ENCODE results near the gene HMGB4.

The HMGB4 gene

DNA sequence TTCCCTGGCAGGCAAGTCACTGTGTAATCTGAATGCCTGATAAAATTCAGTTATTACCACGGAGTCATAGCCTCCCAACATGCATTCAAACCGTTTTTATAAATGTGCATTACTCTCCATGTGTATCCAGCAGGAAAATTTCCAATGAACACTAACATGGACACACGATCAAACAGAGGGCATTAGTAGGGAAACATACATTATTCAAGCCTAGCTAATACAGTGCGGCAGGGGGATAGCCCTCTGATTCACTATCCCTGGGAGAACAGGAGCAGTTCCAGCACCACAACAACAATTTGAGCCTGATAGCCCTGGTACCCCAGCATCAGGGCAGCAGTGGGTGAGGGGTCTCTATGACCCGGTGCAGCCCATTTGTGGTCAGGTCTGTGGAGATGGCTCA, 35.8 kb upstream of the HMGB4 start:
- no peak overlapping the region for H2BK120ac ChIP-seq (ENCODE audit: low read depth, low read length)
- H3K36me3 ChIP-seq (replicated peaks in 1 of 2; ENCODE audit: control insufficient read depth in 2 of 2, insufficient read depth in 2 of 2, low read length in 2 of 2), result no peaks in the 10 kb centered on the region
- no CpG with 5 or more reads among the region's 5 CpGs for WGBS, 2 donors (ENCODE audit: extremely low coverage in 2 of 2, insufficient read length in 2 of 2, insufficient replicate concordance in 1 of 2)
- H3K79me1 ChIP-seq (ENCODE audit: low read depth, low read length), result no peaks in the 10 kb centered on the region
- H3K18ac ChIP-seq (ENCODE audit: low read length), result no peak overlapping the region
- H3K14ac ChIP-seq (ENCODE audit: low read length), result no peak overlapping the region
- no peak overlapping the region for H2BK12ac ChIP-seq (ENCODE audit: low read length)
- H3K9ac ChIP-seq (ENCODE audit: low read depth, low read length, poor library complexity), result no peak overlapping the region
- no peak overlapping the region for H2BK15ac ChIP-seq (ENCODE audit: low read length)
- no peak overlapping the region for H2BK5ac ChIP-seq (ENCODE audit: low read length)
- H3K9me3 ChIP-seq (replicated peaks in 1 of 2; ENCODE audit: control insufficient read depth in 2 of 2, insufficient read depth in 1 of 2, low read depth in 1 of 2, low read length in 2 of 2), result peaks cover 0 to 4% of the 10 kb centered on the region in 2 donors
- no peak overlapping the region for H2AK5ac ChIP-seq (ENCODE audit: low read depth, low read length)
- no peaks in the 10 kb centered on the region for H3K4me1 ChIP-seq (ENCODE audit: control insufficient read depth in 2 of 2, insufficient read depth in 1 of 2, low read depth in 1 of 2, low read length in 2 of 2)
- H3K27ac ChIP-seq (replicated peaks; ENCODE audit: low read length), result no peak overlapping the region
- no peak overlapping the region for H2AFZ ChIP-seq (ENCODE audit: low read length)
- H3K4me2 ChIP-seq (ENCODE audit: insufficient read depth, low read length, poor library complexity, severe bottlenecking), result no peak overlapping the region
- H3K4me3 ChIP-seq (ENCODE audit: low read length in 2 of 2), result no peak overlapping the region
- no peak overlapping the region for H3K23ac ChIP-seq (ENCODE audit: low read depth, low read length, poor library complexity)
- no peak overlapping the region for H3K4ac ChIP-seq (ENCODE audit: low read length)
- no peak for DNase-seq (ENCODE audit: low spot score)
- H3K27me3 ChIP-seq (ENCODE audit: control insufficient read depth in 3 of 3, insufficient read depth in 3 of 3, low read depth in 1 of 3, low read length in 3 of 3), result no peaks in the 10 kb centered on the region
- H4K8ac ChIP-seq (ENCODE audit: low read depth, low read length), result no peak overlapping the region
- H4K91ac ChIP-seq (ENCODE audit: low read depth, low read length, poor library complexity), result no peak overlapping the region

DNA sequence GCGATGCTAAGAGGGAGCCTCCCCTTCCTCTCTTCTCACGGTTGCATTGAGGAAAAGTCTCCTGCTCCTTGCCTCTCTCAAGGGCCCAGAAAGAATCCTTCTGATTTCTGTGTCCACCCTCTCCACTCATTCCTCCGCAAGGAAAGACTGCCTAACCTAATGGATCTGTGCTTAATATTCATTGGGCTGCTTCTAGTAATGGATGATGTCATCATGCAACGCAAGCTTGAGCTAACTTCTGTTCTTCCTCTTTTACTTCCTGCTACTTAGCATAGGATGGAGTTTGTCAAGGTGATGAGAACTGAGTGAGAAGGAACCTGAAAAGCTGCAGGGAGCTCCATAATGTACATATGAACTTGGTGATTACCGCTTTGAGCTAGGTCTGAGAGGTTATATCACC, 35.2 kb upstream of the HMGB4 start:
- Histone ChIP-seq H3K4ac (ENCODE audit: low read length) (no peak overlapping the region), H2AK5ac (ENCODE audit: low read depth, low read length) (no peak overlapping the region), H4K91ac (ENCODE audit: low read depth, low read length, poor library complexity) (no peak overlapping the region), H3K9ac (ENCODE audit: low read depth, low read length, poor library complexity) (no peak overlapping the region), H4K8ac (ENCODE audit: low read depth, low read length) (no peak overlapping the region), H2BK12ac (ENCODE audit: low read length) (no peak overlapping the region), H2BK15ac (ENCODE audit: low read length) (no peak overlapping the region), H3K4me3 (ENCODE audit: low read length in 2 of 2) (no peak overlapping the region), H3K14ac (ENCODE audit: low read length) (no peak overlapping the region), H2AFZ (ENCODE audit: low read length) (no peak overlapping the region), H3K36me3 (replicated peaks in 1 of 2; ENCODE audit: control insufficient read depth in 2 of 2, insufficient read depth in 2 of 2, low read length in 2 of 2) (no peaks in the 10 kb centered on the region), H2BK5ac (ENCODE audit: low read length) (no peak overlapping the region), H3K4me1 (ENCODE audit: control insufficient read depth in 2 of 2, insufficient read depth in 1 of 2, low read depth in 1 of 2, low read length in 2 of 2) (no peaks in the 10 kb centered on the region), H3K4me2 (ENCODE audit: insufficient read depth, low read length, poor library complexity, severe bottlenecking) (no peak overlapping the region), H3K27ac (replicated peaks; ENCODE audit: low read length) (no peak overlapping the region), H2BK120ac (ENCODE audit: low read depth, low read length) (no peak overlapping the region), H3K9me3 (replicated peaks in 1 of 2; ENCODE audit: control insufficient read depth in 2 of 2, insufficient read depth in 1 of 2, low read depth in 1 of 2, low read length in 2 of 2) (peaks cover 0 to 4% of the 10 kb centered on the region in 2 donors), H3K79me1 (ENCODE audit: low read depth, low read length) (no peaks in the 10 kb centered on the region), H3K27me3 (ENCODE audit: control insufficient read depth in 3 of 3, insufficient read depth in 3 of 3, low read depth in 1 of 3, low read length in 3 of 3) (no peaks in the 10 kb centered on the region), H3K23ac (ENCODE audit: low read depth, low read length, poor library complexity) (no peak overlapping the region), H3K18ac (ENCODE audit: low read length) (no peak overlapping the region)
- no peak for DNase-seq (ENCODE audit: low spot score)
- WGBS, 2 donors (ENCODE audit: extremely low coverage in 2 of 2, insufficient read length in 2 of 2, insufficient replicate concordance in 1 of 2), result no CpG with 5 or more reads among the region's 5 CpGs

DNA sequence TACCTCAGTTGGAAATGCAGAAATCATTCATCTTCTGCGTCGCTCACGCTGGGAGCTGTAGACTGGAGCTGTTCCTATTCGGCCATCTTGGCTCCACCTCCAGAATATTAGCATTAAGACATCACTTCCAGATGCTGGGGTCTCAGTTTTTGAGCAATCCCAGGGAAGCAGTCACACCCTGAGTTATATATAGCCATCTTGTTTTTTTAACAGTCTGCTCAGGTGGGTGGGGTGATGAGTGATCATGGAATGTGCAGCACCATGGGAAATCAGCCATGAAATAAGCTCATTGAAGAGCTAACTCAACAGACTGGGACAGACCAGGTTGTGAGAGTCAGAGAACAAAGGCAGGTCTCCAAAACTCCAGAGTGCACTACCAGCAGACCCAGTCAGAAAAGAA, 27.0 kb upstream of the HMGB4 start:
- H3K4me1 ChIP-seq (ENCODE audit: control insufficient read depth in 2 of 2, insufficient read depth in 1 of 2, low read depth in 1 of 2, low read length in 2 of 2), result no peaks in the 10 kb centered on the region
- H3K9ac ChIP-seq (ENCODE audit: low read depth, low read length, poor library complexity), result no peak overlapping the region
- no peak overlapping the region for H2AFZ ChIP-seq (ENCODE audit: low read length)
- H4K8ac ChIP-seq (ENCODE audit: low read depth, low read length), result no peak overlapping the region
- DNase-seq (ENCODE audit: low spot score), result no peak
- H3K9me3 ChIP-seq (replicated peaks in 1 of 2; ENCODE audit: control insufficient read depth in 2 of 2, insufficient read depth in 1 of 2, low read depth in 1 of 2, low read length in 2 of 2), result peaks cover 0 to 5% of the 10 kb centered on the region in 2 donors
- no peak overlapping the region for H3K4me3 ChIP-seq (ENCODE audit: low read length in 2 of 2)
- H3K18ac ChIP-seq (ENCODE audit: low read length), result no peak overlapping the region
- H2BK5ac ChIP-seq (ENCODE audit: low read length), result no peak overlapping the region
- H3K14ac ChIP-seq (ENCODE audit: low read length), result no peak overlapping the region
- no peaks in the 10 kb centered on the region for H3K27me3 ChIP-seq (ENCODE audit: control insufficient read depth in 3 of 3, insufficient read depth in 3 of 3, low read depth in 1 of 3, low read length in 3 of 3)
- no peak overlapping the region for H2BK12ac ChIP-seq (ENCODE audit: low read length)
- no peak overlapping the region for H2BK15ac ChIP-seq (ENCODE audit: low read length)
- WGBS, 2 donors (ENCODE audit: extremely low coverage in 2 of 2, insufficient read length in 2 of 2, insufficient replicate concordance in 1 of 2), result no CpG with 5 or more reads among the region's 4 CpGs
- H3K4me2 ChIP-seq (ENCODE audit: insufficient read depth, low read length, poor library complexity, severe bottlenecking), result no peak overlapping the region
- H2AK5ac ChIP-seq (ENCODE audit: low read depth, low read length), result no peak overlapping the region
- no peaks in the 10 kb centered on the region for H3K79me1 ChIP-seq (ENCODE audit: low read depth, low read length)
- H3K27ac ChIP-seq (replicated peaks; ENCODE audit: low read length), result no peak overlapping the region
- no peak overlapping the region for H4K91ac ChIP-seq (ENCODE audit: low read depth, low read length, poor library complexity)
- H2BK120ac ChIP-seq (ENCODE audit: low read depth, low read length), result no peak overlapping the region
- H3K4ac ChIP-seq (ENCODE audit: low read length), result no peak overlapping the region
- H3K36me3 ChIP-seq (replicated peaks in 1 of 2; ENCODE audit: control insufficient read depth in 2 of 2, insufficient read depth in 2 of 2, low read length in 2 of 2), result no peaks in the 10 kb centered on the region
- H3K23ac ChIP-seq (ENCODE audit: low read depth, low read length, poor library complexity), result no peak overlapping the region

DNA sequence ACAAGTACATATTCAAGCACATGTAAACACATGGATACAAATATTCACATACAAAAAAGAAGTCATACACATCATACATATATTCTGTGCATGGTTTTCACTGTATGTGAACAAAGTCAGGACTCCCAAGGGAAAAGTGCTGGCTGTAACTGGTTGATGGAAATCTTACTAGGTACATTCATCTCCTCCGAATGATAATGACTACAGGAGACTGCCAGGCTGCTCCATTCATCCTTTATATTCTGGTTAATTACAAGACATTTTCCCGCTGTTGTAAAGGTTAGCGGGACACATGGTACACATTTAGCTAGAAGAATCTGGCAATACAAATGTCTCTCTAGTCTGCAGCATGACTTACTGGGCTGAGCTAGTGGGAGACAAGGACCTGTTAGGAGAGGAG, 26.2 kb upstream of the HMGB4 start:
- no peak overlapping the region for H2AK5ac ChIP-seq (ENCODE audit: low read depth, low read length)
- H2BK120ac ChIP-seq (ENCODE audit: low read depth, low read length), result no peak overlapping the region
- H3K79me1 ChIP-seq (ENCODE audit: low read depth, low read length), result no peaks in the 10 kb centered on the region
- no peak overlapping the region for H3K23ac ChIP-seq (ENCODE audit: low read depth, low read length, poor library complexity)
- H2BK15ac ChIP-seq (ENCODE audit: low read length), result no peak overlapping the region
- no peaks in the 10 kb centered on the region for H3K4me1 ChIP-seq (ENCODE audit: control insufficient read depth in 2 of 2, insufficient read depth in 1 of 2, low read depth in 1 of 2, low read length in 2 of 2)
- DNase-seq (ENCODE audit: low spot score), result no peak
- H3K14ac ChIP-seq (ENCODE audit: low read length), result no peak overlapping the region
- no peak overlapping the region for H2BK5ac ChIP-seq (ENCODE audit: low read length)
- H3K4me3 ChIP-seq (ENCODE audit: low read length in 2 of 2), result no peak overlapping the region
- no peak overlapping the region for H3K9ac ChIP-seq (ENCODE audit: low read depth, low read length, poor library complexity)
- WGBS, 2 donors (ENCODE audit: extremely low coverage in 2 of 2, insufficient read length in 2 of 2, insufficient replicate concordance in 1 of 2), result no CpG with 5 or more reads among the region's 3 CpGs
- no peak overlapping the region for H3K18ac ChIP-seq (ENCODE audit: low read length)
- H2BK12ac ChIP-seq (ENCODE audit: low read length), result no peak overlapping the region
- no peak overlapping the region for H2AFZ ChIP-seq (ENCODE audit: low read length)
- no peak overlapping the region for H4K91ac ChIP-seq (ENCODE audit: low read depth, low read length, poor library complexity)
- H3K36me3 ChIP-seq (replicated peaks in 1 of 2; ENCODE audit: control insufficient read depth in 2 of 2, insufficient read depth in 2 of 2, low read length in 2 of 2), result no peaks in the 10 kb centered on the region
- H3K27me3 ChIP-seq (ENCODE audit: control insufficient read depth in 3 of 3, insufficient read depth in 3 of 3, low read depth in 1 of 3, low read length in 3 of 3), result no peaks in the 10 kb centered on the region
- H3K9me3 ChIP-seq (replicated peaks in 1 of 2; ENCODE audit: control insufficient read depth in 2 of 2, insufficient read depth in 1 of 2, low read depth in 1 of 2, low read length in 2 of 2), result peaks cover 0 to 5% of the 10 kb centered on the region in 2 donors
- H4K8ac ChIP-seq (ENCODE audit: low read depth, low read length), result no peak overlapping the region
- no peak overlapping the region for H3K4ac ChIP-seq (ENCODE audit: low read length)
- H3K4me2 ChIP-seq (ENCODE audit: insufficient read depth, low read length, poor library complexity, severe bottlenecking), result no peak overlapping the region
- H3K27ac ChIP-seq (replicated peaks; ENCODE audit: low read length), result no peak overlapping the region

Data from neuronal stem cell (in vitro differentiated cells).